Stimulated activated CD4-positive, alpha-beta T cell treated with anti-CD3 and anti-CD28 coated beads, Interleukin-4, amount 100 ng/mL, for 48 hours (primary cell): ENCODE measurements around the gene RBFOX2.

Experiments
- DNase-seq, 2 donors: peaks; one replicate each; pipeline ENCODE4 v3.0.0-alpha.2; 2020; ENCODE audit warnings: low read depth in 2 of 2

The RBFOX2 gene

GRCh38 chr22:35864545-35865165, 164.0 kb downstream of the RBFOX2 start:
- DNase-seq = no peak

- no peak for DNase-seq
These were observed 165.2 kb downstream of the RBFOX2 start for GRCh38 chr22:35863432-35863831.

- DNase-seq = no peak
These were observed 165.9 kb downstream of the RBFOX2 start for GRCh38 chr22:35862697-35863096.

- no peak for DNase-seq
These were observed 167.2 kb downstream of the RBFOX2 start for GRCh38 chr22:35861451-35861850.

- DNase-seq = no peak
These were observed 167.8 kb downstream of the RBFOX2 start for GRCh38 chr22:35860837-35861236.

GRCh38 chr22:35860087-35860733, 168.4 kb downstream of the RBFOX2 start:
- no peak for DNase-seq

- no peak for DNase-seq
These were observed 174.3 kb downstream of the RBFOX2 start for GRCh38 chr22:35854334-35854733.

- DNase-seq = no peak
These were observed 176.5 kb downstream of the RBFOX2 start for GRCh38 chr22:35852076-35852475.

GRCh38 chr22:35850831-35851230, 177.8 kb downstream of the RBFOX2 start:
- no peak for DNase-seq

GRCh38 chr22:35846804-35847203, 181.8 kb downstream of the RBFOX2 start:
- no peak for DNase-seq

GRCh38 chr22:35844886-35845285, 183.7 kb downstream of the RBFOX2 start:
- DNase-seq = no peak

- DNase-seq = no peak
These were observed 185.7 kb downstream of the RBFOX2 start for GRCh38 chr22:35842954-35843353.

GRCh38 chr22:35842519-35842913, 186.1 kb downstream of the RBFOX2 start:
- DNase-seq = no peak

- no peak for DNase-seq
These were observed 186.6 kb downstream of the RBFOX2 start for GRCh38 chr22:35841907-35842518.

GRCh38 chr22:35840302-35840739, 188.3 kb downstream of the RBFOX2 start:
- no peak for DNase-seq

- no peak for DNase-seq
These were observed 188.8 kb downstream of the RBFOX2 start for GRCh38 chr22:35839841-35840301.

GRCh38 chr22:35838855-35839576, 189.6 kb downstream of the RBFOX2 start:
- no peak for DNase-seq

- DNase-seq = no peak
These were observed 191.4 kb downstream of the RBFOX2 start for GRCh38 chr22:35837101-35837727.

GRCh38 chr22:35835998-35836691, 192.5 kb downstream of the RBFOX2 start:
- no peak for DNase-seq

GRCh38 chr22:35835267-35835997, 193.2 kb downstream of the RBFOX2 start:
- DNase-seq = no peak

- DNase-seq = no peak
These were observed 194.6 kb downstream of the RBFOX2 start for GRCh38 chr22:35834061-35834460.
